Parathyroid adenoma (tissue), 2 donors: ENCODE measurements around the gene COPS6.

Experiments used
- H2AFZ ChIP-seq: fragments of 300-600 bp; sonication (generic); one replicate; pipeline ENCODE4 v1.7.0; 2017; ENCODE audit warnings: antibody characterized with exemption, mild to moderate bottlenecking
- H3K27ac ChIP-seq: fragments of 300-600 bp; sonication (generic); one replicate; pipeline ENCODE4 v1.7.0; 2017
- H3K27me3 ChIP-seq: fragments of 300-600 bp; sonication (generic); one replicate; pipeline ENCODE4 v1.7.0; 2017; ENCODE audit warnings: low read length; ENCODE audit not compliant: control insufficient read depth, insufficient read depth
- H3K36me3 ChIP-seq: fragments of 300-600 bp; sonication (generic); one replicate; pipeline ENCODE4 v1.7.0; 2017; ENCODE audit warnings: low read length; ENCODE audit not compliant: control insufficient read depth, insufficient read depth
- H3K4me1 ChIP-seq: fragments of 300-600 bp; sonication (generic); one replicate; pipeline ENCODE4 v1.7.0; 2017; ENCODE audit warnings: control low read depth
- H3K4me2 ChIP-seq: fragments of 300-600 bp; sonication (generic); one replicate; pipeline ENCODE4 v1.7.0; 2017; ENCODE audit warnings: low read length
- H3K4me3 ChIP-seq: fragments of 300-600 bp; sonication (generic); one replicate; pipeline ENCODE4 v1.7.0; 2017; ENCODE audit warnings: low read depth, low read length
- H3K79me2 ChIP-seq: fragments of 300-600 bp; sonication (generic); one replicate; pipeline ENCODE4 v1.7.0; 2017; ENCODE audit warnings: control low read depth
- H3K9ac ChIP-seq: fragments of 300-600 bp; sonication (generic); one replicate; pipeline ENCODE4 v1.7.0; 2017; ENCODE audit warnings: mild to moderate bottlenecking
- H3K9me3 ChIP-seq: fragments of 300-600 bp; sonication (generic); one replicate; pipeline ENCODE4 v1.7.0; 2017; ENCODE audit warnings: low read length; ENCODE audit not compliant: control insufficient read depth
- CTCF ChIP-seq: fragments of 300-600 bp; sonication (generic); IDR thresholded peaks from one replicate; pipeline ENCODE4 v1.7.0; 2017; ENCODE audit warnings: antibody characterized with exemption, mild to moderate bottlenecking
- donor health status: primary hyperparathyroidism.

The COPS6 gene

GRCh38 chr7:100095289-100095688, 6.5 kb downstream of the COPS6 start:
- no peak overlapping the region for H3K4me3 ChIP-seq
- no peak overlapping the region for H3K27ac ChIP-seq
- H3K4me2 ChIP-seq, result no peak overlapping the region
- no peaks in the 10 kb centered on the region for H3K27me3 ChIP-seq
- H3K9ac ChIP-seq, result no peak overlapping the region
- H3K36me3 ChIP-seq, result no peaks in the 10 kb centered on the region
- H3K9me3 ChIP-seq, result no peaks in the 10 kb centered on the region
- no peak overlapping the region for H2AFZ ChIP-seq
- H3K79me2 ChIP-seq, result peaks cover 2% of the 10 kb centered on the region
- peaks cover 5% of the 10 kb centered on the region for H3K4me1 ChIP-seq
- TF ChIP-seq CTCF, result no peak

- peaks cover 2% of the 10 kb centered on the region for H3K79me2 ChIP-seq
- no peak for TF ChIP-seq CTCF
- H3K9me3 ChIP-seq, result no peaks in the 10 kb centered on the region
- H3K4me3 ChIP-seq, result no peak overlapping the region
- no peak overlapping the region for H3K4me2 ChIP-seq
- H3K9ac ChIP-seq, result no peak overlapping the region
- H2AFZ ChIP-seq, result no peak overlapping the region
- no peaks in the 10 kb centered on the region for H3K27me3 ChIP-seq
- H3K4me1 ChIP-seq, result peaks cover 5% of the 10 kb centered on the region
- H3K27ac ChIP-seq, result no peak overlapping the region
- no peaks in the 10 kb centered on the region for H3K36me3 ChIP-seq
These were observed 6.9 kb downstream of the COPS6 start for GRCh38 chr7:100095704-100096103.

- Histone ChIP-seq H3K4me1 (peaks cover 5% of the 10 kb centered on the region), H3K27ac (no peak overlapping the region), H2AFZ (no peak overlapping the region), H3K36me3 (no peaks in the 10 kb centered on the region), H3K9me3 (no peaks in the 10 kb centered on the region), H3K9ac (no peak overlapping the region), H3K79me2 (peaks cover 2% of the 10 kb centered on the region), H3K4me2 (no peak overlapping the region), H3K27me3 (no peaks in the 10 kb centered on the region), H3K4me3 (no peak overlapping the region)
- TF ChIP-seq CTCF, result no peak
These were observed 10.1 kb downstream of the COPS6 start for GRCh38 chr7:100098913-100099312.

DNA sequence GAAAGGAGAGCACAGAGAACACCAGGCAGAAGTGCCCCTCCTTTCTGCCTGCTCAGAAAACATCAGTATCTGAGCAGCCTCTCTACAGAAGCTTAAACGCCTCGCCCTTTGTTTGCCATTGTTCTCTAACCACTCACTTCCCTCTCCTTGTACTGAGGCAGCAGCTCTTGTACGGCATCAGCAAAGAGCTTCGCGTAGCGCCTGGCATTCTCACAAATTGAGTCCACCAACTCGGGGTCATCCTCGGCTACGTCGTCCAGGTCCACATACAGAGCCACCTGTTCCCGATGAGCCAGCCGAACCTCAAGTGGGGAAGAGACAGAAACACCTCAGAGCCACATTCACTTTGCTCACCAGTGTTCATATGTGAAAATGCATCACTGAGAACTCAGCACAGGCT, 10.7 kb downstream of the COPS6 start:
- no peaks in the 10 kb centered on the region for H3K27me3 ChIP-seq
- no peak overlapping the region for H3K27ac ChIP-seq
- no peak for TF ChIP-seq CTCF
- H3K9me3 ChIP-seq, result no peaks in the 10 kb centered on the region
- H3K79me2 ChIP-seq, result peaks cover 2% of the 10 kb centered on the region
- no peak overlapping the region for H2AFZ ChIP-seq
- peak overlapping the region; percentile 96 for H3K4me2 ChIP-seq
- no peak overlapping the region for H3K9ac ChIP-seq
- H3K4me1 ChIP-seq, result peaks cover 5% of the 10 kb centered on the region
- H3K4me3 ChIP-seq, result peak overlapping the region; percentile 78
- no peaks in the 10 kb centered on the region for H3K36me3 ChIP-seq

DNA sequence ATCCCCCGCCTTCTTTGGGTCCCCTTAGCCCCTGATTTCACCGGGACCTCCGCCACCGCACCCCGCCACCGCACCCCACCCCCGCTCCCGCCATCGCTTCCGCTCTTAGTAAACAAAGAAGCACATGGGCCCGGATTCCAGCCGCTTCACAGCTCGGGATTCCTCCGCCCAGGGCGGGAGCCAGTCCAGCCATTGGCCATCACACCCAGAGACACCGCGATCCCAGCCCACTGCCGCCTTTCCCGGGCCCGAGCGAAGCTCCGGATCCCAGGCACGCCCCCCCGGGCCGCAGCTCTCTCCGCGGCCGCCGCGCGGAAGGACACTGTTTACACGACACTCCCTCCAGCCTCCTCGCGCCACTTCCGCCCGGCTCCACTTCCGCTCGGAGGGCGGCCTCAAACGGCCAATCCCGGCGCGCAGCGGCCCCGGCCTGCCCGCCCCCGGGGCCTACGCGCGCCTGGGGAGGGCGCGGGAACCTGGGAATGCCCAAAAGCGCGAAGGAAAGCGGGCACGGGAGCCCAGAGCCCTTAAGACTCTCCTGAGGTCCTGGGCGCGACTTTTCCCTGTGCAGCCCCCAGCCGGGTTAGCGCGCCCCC, 11.7 kb downstream of the COPS6 start:
- H3K9ac ChIP-seq, result no peak overlapping the region
- peaks cover 2% of the 10 kb centered on the region for H3K79me2 ChIP-seq
- H3K4me1 ChIP-seq, result peaks cover 5% of the 10 kb centered on the region
- peak overlapping the region; percentile 96 for H3K4me2 ChIP-seq
- H3K4me3 ChIP-seq, result peak overlapping the region; percentile 78
- peak overlapping the region; percentile 78 for H2AFZ ChIP-seq
- TF ChIP-seq CTCF, result no peak
- H3K27me3 ChIP-seq, result no peaks in the 10 kb centered on the region
- no peaks in the 10 kb centered on the region for H3K36me3 ChIP-seq
- H3K27ac ChIP-seq, result peak overlapping the region; percentile 88
- H3K9me3 ChIP-seq, result no peaks in the 10 kb centered on the region
